ENCODE results near the gene CASQ1.

DNA sequence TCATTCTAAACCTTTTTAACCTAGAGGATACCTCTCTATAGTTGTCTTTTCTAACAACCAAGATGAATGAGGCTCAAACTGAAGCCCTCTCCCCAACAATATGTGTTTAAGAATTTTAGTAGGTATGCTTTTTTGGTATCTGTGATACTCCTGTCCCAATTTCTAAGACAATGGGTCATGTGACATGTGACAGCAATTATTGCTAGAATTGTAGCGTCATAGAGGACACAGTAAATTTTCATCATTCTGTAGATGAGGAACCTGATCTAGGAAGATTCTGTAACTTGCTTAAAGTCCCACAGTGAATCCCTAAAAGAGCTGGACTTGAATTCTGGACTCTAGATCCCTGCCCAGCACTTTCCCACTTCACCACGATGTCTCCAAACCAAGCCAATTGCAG, 11.6 kb upstream of the CASQ1 start:
- TF ChIP-seq CTCF (IDR thresholded peaks at IDR 0.05) (no peak), EZH2 (IDR thresholded peaks at IDR 0.05; ENCODE audit: borderline replicate concordance, insufficient read depth, low read depth, low read length, poor library complexity, severe bottlenecking) (no peak)

Measured in B cell (primary cell).